Adrenal gland (tissue), 5 donors: ENCODE data around the gene BPIFB6.

Experiments used
- CTCF ChIP-seq, 6 experiments: fragments of 450-650 bp in 4 of 6; fragments of 200-600 bp in 2 of 6; sonication (generic) in 1 of 6; IDR thresholded peaks; 1 replicate in 5 of 6; 2 replicates in 1 of 6; pipeline versions ENCODE4 v1.5.1 to v1.8.0; 2016 to 2021; ENCODE audit warnings: antibody characterized with exemption in 6 of 6, mild to moderate bottlenecking in 2 of 6, moderate library complexity in 1 of 6
- POLR2A ChIP-seq, 2 donors: fragments of 450-650 bp; IDR thresholded peaks; one replicate each; pipeline ENCODE4 v1.6.1; 2017; ENCODE audit warnings: antibody characterized with exemption in 2 of 2, mild to moderate bottlenecking in 2 of 2, moderate library complexity in 1 of 2
- donor health status: DM: no; HTN: no; CAD: no.

GRCh38 chr20:33067806-33068205 is 36.4 kb downstream of the BPIFB6 start:
- TF ChIP-seq CTCF (IDR thresholded peaks at IDR 0.05) (no peak), POLR2A (IDR thresholded peaks at IDR 0.05) (no peak)
